A549 (cell line): ENCODE measurements around the gene KCND3.

Source experiments
- CBX2 ChIP-seq: fragments of 200-600 bp; sonication (generic); IDR thresholded peaks from 2 replicates; pipeline ENCODE4 v1.6.1; 2016; ENCODE audit warnings: low read depth, mild to moderate bottlenecking, borderline replicate concordance
- CTCF ChIP-seq: fragments of >200 bp; sonication (Bioruptor Twin); formaldehyde crosslinking; IDR thresholded peaks from 3 replicates; pipeline ENCODE4 v1.5.1; 2016
- MAZ ChIP-seq: fragments of 150-350 bp; IDR thresholded peaks from 2 replicates; pipeline ENCODE4 v1.6.1; 2014; ENCODE audit warnings: antibody characterized with exemption, low read depth, low read length, borderline replicate concordance
- SMC3 ChIP-seq: fragments of >200 bp; sonication (Bioruptor Twin); formaldehyde crosslinking; IDR thresholded peaks from 3 replicates; pipeline ENCODE4 v1.6.1; 2018; ENCODE audit warnings: inconsistent platforms

- TF ChIP-seq MAZ (no peak), CTCF (no peak), SMC3 (no peak), CBX2 (no peak)
Observed at GRCh38 chr1:111742938-111743549, 246.4 kb downstream of the KCND3 start.
